Measurements from ENCODE around the gene SLC38A3.

DNA sequence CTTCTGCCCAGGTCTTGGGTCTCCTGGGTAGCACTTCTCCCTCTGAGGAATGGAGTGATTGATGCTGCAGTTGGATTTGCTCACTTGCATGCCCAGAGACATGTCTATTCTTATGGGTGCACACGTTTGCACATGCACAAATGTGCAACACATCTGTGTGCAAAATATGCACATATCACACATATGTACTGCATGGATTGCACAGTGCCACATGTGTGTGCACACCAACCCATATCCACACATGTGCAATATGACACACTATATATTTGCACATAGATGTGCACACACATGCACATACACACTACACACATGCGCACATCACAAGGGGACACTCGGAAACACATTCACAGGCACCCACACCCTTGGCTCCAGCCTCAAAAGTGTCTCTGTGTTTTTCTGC, 63.2 kb downstream of the SLC38A3 start:
- TF ChIP-seq CTCF (IDR thresholded peaks at IDR 0.05) (no peak), POLR2A (IDR thresholded peaks at IDR 0.05) (no peak)
